ENCODE measurements around the gene MBLAC1. TPM values are rescaled to one million over a fixed set of nuclear protein-coding genes. Genes with fewer than 3 reads are reported as not detected.

MBLAC1 gene
- total RNA-seq, 1 experiment from 2014 or later, result 3.5 TPM

DNA sequence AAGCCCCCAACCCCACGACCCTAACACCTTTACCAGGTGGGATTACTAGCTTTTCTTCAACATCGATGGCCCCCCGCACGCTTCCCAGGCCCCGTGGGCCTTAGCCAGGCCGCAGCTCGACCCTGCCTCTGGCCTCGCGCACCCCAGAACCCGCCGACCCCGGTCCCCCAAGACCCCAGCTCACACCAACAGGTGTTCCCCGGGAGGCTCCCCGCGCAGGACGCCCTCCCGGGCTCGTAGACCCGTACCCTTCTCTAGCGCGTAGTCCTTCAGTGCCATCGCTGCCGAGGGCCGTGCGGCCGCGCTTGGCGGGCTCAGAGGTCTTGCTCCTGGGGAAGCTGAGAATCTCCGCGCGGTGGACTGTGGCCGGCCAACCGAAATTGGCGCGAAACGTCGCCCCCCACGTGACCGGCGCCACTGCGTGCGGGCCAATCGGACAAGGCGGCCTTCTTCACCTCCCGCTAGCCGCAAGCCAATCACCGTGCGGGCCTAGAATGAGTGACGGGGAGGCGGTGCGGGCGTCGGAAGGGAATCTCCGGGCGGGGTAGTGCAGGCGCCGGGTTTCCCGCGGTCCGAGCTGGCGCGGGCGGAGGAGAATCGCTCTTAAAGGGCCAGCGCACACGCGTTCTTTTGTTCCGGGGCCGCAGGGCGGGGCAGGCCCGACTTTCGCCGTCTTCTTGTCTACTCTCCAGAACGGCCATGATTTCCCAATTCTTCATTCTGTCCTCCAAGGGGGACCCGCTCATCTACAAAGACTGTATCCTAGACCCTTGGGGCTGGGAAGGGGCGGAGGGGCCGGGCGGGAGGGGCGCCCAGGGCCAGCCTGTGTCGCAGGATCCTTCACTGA is 25.5 kb upstream of the MBLAC1 start, which contains the start of the genes AP4M1 and MCM7 (continued):
- no peak for TF ChIP-seq SMAD4 (CRISPR knock-in tag; IDR thresholded peaks at IDR 0.05)
- TF ChIP-seq, protein P1, sequence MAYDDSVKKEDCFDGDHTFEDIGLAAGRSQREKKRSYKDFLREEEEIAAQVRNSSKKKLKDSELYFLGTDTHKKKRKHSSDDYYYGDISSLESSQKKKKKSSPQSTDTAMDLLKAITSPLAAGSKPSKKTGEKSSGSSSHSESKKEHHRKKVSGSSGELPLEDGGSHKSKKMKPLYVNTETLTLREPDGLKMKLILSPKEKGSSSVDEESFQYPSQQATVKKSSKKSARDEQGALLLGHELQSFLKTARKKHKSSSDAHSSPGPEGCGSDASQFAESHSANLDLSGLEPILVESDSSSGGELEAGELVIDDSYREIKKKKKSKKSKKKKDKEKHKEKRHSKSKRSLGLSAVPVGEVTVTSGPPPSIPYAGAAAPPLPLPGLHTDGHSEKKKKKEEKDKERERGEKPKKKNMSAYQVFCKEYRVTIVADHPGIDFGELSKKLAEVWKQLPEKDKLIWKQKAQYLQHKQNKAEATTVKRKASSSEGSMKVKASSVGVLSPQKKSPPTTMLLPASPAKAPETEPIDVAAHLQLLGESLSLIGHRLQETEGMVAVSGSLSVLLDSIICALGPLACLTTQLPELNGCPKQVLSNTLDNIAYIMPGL (CRISPR knock-in tag; IDR thresholded peaks at IDR 0.05), result peak; percentile 51; the same call in 1 of the 2 replicates
- TF ChIP-seq ZNF423 (CRISPR knock-in tag; IDR thresholded peaks at IDR 0.05), result no peak
- TF ChIP-seq, protein P2, sequence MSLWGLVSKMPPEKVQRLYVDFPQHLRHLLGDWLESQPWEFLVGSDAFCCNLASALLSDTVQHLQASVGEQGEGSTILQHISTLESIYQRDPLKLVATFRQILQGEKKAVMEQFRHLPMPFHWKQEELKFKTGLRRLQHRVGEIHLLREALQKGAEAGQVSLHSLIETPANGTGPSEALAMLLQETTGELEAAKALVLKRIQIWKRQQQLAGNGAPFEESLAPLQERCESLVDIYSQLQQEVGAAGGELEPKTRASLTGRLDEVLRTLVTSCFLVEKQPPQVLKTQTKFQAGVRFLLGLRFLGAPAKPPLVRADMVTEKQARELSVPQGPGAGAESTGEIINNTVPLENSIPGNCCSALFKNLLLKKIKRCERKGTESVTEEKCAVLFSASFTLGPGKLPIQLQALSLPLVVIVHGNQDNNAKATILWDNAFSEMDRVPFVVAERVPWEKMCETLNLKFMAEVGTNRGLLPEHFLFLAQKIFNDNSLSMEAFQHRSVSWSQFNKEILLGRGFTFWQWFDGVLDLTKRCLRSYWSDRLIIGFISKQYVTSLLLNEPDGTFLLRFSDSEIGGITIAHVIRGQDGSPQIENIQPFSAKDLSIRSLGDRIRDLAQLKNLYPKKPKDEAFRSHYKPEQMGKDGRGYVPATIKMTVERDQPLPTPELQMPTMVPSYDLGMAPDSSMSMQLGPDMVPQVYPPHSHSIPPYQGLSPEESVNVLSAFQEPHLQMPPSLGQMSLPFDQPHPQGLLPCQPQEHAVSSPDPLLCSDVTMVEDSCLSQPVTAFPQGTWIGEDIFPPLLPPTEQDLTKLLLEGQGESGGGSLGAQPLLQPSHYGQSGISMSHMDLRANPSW (CRISPR knock-in tag; conservative IDR thresholded peaks at IDR 0.05; ENCODE audit: low read depth), result no peak
- TF ChIP-seq ATF6 (CRISPR knock-in tag; IDR thresholded peaks at IDR 0.05), result no peak
- no peak for TF ChIP-seq HMGA2 (CRISPR knock-in tag; IDR thresholded peaks at IDR 0.05)
- peak; percentile 53; the same call in 1 of the 2 replicates for TF ChIP-seq ZNF671 (CRISPR knock-in tag; IDR thresholded peaks at IDR 0.05)
- no peak for TF ChIP-seq PRRX2 (CRISPR knock-in tag; IDR thresholded peaks at IDR 0.05)
- no peak for TF ChIP-seq ERG (CRISPR knock-in tag; IDR thresholded peaks at IDR 0.05)
- TF ChIP-seq, protein P3, sequence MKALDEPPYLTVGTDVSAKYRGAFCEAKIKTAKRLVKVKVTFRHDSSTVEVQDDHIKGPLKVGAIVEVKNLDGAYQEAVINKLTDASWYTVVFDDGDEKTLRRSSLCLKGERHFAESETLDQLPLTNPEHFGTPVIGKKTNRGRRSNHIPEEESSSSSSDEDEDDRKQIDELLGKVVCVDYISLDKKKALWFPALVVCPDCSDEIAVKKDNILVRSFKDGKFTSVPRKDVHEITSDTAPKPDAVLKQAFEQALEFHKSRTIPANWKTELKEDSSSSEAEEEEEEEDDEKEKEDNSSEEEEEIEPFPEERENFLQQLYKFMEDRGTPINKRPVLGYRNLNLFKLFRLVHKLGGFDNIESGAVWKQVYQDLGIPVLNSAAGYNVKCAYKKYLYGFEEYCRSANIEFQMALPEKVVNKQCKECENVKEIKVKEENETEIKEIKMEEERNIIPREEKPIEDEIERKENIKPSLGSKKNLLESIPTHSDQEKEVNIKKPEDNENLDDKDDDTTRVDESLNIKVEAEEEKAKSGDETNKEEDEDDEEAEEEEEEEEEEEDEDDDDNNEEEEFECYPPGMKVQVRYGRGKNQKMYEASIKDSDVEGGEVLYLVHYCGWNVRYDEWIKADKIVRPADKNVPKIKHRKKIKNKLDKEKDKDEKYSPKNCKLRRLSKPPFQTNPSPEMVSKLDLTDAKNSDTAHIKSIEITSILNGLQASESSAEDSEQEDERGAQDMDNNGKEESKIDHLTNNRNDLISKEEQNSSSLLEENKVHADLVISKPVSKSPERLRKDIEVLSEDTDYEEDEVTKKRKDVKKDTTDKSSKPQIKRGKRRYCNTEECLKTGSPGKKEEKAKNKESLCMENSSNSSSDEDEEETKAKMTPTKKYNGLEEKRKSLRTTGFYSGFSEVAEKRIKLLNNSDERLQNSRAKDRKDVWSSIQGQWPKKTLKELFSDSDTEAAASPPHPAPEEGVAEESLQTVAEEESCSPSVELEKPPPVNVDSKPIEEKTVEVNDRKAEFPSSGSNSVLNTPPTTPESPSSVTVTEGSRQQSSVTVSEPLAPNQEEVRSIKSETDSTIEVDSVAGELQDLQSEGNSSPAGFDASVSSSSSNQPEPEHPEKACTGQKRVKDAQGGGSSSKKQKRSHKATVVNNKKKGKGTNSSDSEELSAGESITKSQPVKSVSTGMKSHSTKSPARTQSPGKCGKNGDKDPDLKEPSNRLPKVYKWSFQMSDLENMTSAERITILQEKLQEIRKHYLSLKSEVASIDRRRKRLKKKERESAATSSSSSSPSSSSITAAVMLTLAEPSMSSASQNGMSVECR (CRISPR knock-in tag; IDR thresholded peaks at IDR 0.05; ENCODE audit: borderline replicate concordance), result peak; percentile 93
- peak; percentile 62; the same call in 1 of the 2 replicates for TF ChIP-seq TEAD4 (CRISPR knock-in tag; IDR thresholded peaks at IDR 0.05)
- TF ChIP-seq, protein P4, sequence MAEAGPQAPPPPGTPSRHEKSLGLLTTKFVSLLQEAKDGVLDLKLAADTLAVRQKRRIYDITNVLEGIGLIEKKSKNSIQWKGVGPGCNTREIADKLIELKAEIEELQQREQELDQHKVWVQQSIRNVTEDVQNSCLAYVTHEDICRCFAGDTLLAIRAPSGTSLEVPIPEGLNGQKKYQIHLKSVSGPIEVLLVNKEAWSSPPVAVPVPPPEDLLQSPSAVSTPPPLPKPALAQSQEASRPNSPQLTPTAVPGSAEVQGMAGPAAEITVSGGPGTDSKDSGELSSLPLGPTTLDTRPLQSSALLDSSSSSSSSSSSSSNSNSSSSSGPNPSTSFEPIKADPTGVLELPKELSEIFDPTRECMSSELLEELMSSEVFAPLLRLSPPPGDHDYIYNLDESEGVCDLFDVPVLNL (CRISPR knock-in tag; IDR thresholded peaks at IDR 0.05; ENCODE audit: borderline replicate concordance, low read depth), result peak; percentile 95
- TF ChIP-seq, protein P5, sequence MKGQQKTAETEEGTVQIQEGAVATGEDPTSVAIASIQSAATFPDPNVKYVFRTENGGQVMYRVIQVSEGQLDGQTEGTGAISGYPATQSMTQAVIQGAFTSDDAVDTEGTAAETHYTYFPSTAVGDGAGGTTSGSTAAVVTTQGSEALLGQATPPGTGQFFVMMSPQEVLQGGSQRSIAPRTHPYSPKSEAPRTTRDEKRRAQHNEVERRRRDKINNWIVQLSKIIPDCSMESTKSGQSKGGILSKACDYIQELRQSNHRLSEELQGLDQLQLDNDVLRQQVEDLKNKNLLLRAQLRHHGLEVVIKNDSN (CRISPR knock-in tag; IDR thresholded peaks at IDR 0.05), result peak; percentile 99
- TF ChIP-seq E2F5 (CRISPR knock-in tag; IDR thresholded peaks at IDR 0.05), result peak; percentile 99
- TF ChIP-seq RELA (CRISPR knock-in tag; IDR thresholded peaks at IDR 0.05; ENCODE audit: borderline replicate concordance), result no peak
- peak; percentile 85 for TF ChIP-seq ZBTB43 (CRISPR knock-in tag; IDR thresholded peaks at IDR 0.05)
- TF ChIP-seq ZNF281 (CRISPR knock-in tag; IDR thresholded peaks at IDR 0.05), result no peak
